GM19438 (cell line): Measurements from ENCODE around the gene SAXO1.

Experiments used
- ATAC-seq: cut with Tn5 transposase; IDR thresholded peaks from one replicate; pipeline ENCODE4 v1.9.1; 2021; ENCODE audit warnings: low read depth; ENCODE audit not compliant: unreplicated experiment

SAXO1 gene

GRCh38 chr9:19033015-19033414 is at the start of gene SAXO1:
SAXO1 (minus strand) TSS chr9:19033209; CDS start chr9:19032908, 301 bp downstream.
- ATAC-seq, result no peak

- ATAC-seq, result no peak
Measured at GRCh38 chr9:19074836-19075235, 41.8 kb upstream of the SAXO1 start.

DNA sequence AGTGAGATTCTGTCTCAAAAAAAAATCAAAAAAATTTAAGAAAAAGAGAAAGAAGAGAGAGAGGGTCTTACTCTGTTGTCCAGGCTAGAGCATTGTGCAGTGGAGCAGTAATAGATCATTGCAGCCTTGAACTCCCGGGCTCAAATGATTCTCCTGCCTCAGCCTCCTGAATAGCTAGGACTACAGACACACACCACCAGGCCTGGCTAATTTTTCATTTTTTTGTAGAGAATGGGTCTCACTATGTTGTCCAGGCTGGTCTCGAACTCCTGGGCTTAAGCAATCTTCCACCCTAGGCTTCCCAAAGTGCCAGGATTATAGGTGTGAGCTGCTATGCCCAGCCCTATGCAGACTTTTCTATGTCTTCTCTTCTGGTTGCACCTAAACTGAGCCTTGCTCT is 41.2 kb upstream of the SAXO1 start:
- no peak for ATAC-seq

DNA sequence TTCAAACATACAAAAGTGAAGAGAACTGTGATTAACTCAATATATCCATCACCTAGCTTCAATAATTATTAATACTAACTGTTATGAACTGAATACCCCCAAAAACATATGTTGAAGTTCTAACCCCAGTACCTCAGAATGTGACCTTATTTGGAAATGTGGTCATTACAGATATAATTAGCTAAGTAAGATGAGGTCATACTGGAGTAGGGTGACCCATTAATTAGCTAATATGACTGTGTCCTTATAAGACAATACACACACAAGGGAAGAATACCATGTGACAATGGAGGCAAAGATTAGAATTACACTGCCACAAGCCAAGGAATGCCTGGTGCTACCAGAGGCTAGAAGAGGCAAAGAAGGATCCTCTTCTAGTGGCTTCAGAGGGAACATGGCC is 24.0 kb upstream of the SAXO1 start:
- no peak for ATAC-seq

- ATAC-seq, result no peak
Measured at GRCh38 chr9:19050637-19051591, 17.9 kb upstream of the SAXO1 start.

- peak; percentile 1 for ATAC-seq
Measured at GRCh38 chr9:19049917-19050636, 17.1 kb upstream of the SAXO1 start.

DNA sequence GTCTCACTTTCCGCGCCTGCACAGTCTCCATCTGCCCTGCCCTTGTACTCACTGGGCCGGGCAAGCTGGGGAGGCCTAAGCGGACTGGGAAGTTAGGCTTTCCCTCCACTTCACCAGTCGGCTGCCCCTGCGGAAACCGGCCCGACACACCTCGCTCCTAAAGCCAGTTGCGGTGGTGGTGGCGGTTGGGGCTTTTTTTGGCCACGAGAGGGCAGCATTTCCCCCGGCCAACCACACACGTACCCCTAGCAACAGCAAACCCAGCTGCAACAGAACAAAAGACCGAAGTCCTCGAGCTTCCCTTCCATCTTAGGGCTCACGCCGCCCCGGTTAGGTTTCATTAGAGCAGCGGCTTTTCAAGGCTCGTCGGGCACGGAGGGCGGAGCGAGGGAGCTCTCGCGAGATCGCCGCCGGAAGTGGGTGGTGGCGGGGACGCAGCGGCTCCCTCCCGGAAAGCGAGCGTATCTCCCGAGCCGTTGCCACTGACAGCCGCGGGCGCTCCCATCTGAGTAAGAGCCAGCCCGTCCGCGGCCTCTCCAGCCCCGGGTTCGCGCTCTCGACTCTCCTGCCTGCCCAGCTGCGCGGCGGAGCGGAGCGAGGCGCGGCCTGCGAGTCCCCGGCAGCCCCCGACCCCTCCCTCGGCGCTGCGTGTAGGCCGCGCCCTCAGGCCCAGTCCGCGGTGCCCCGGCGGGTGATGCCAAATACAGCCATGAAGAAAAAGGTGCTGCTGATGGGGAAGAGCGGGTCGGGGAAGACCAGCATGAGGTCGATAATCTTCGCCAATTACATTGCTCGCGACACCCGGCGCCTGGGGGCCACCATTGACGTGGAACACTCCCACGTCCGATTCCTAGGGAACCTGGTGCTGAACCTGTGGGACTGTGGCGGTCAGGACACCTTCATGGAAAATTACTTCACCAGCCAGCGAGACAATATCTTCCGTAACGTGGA is 16.2 kb upstream of the SAXO1 start, which contains the start of gene RRAGA:
Gene RRAGA, plus strand, starts transcription at position 462 of the 951 bp plus-strand sequence. Its CDS starts 233 bp downstream, at position 695.
- ATAC-seq, result peak; percentile 85

DNA sequence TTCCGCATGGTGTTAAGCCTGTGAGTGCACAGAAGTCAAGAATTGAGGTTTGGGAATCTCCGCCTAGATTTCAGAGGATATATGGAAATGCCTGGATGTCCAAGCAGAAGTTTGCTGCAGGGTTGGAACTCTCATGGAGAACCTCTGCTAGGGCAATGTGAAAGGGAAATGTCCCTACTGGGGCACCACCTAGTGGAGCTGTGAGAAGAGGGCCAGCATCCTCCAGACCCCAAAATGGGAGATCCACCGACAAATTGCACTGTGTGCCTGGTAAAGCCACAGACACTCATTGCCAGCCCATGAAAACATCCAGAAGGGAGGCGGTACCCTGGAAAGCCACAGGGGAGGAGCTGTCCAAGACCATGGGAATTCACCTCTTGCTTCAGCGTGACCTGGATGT is 3.6 kb upstream of the SAXO1 start:
- no peak for ATAC-seq

DNA sequence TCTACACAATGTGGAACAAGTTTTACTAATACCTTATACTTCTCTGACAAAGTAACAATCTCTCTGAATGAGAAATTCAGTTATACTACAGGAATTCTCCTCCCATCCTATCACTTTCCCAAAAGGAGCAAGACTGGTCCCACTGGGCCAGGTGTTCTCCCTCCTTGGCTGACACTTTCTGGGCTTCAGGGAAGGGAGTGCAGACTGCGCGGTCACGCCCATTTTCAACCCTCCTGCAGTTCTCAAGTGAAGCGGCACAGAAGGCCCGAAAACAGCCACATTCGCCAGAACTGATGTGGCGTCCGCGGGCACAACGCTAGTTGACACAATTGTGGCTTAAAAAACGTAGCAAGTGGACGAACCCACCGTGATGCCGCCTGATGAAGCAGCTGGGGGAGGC is 603 bp downstream of the SAXO1 start:
- no peak for ATAC-seq

GRCh38 chr9:19030899-19031298 is 2.1 kb downstream of the SAXO1 start:
- no peak for ATAC-seq

DNA sequence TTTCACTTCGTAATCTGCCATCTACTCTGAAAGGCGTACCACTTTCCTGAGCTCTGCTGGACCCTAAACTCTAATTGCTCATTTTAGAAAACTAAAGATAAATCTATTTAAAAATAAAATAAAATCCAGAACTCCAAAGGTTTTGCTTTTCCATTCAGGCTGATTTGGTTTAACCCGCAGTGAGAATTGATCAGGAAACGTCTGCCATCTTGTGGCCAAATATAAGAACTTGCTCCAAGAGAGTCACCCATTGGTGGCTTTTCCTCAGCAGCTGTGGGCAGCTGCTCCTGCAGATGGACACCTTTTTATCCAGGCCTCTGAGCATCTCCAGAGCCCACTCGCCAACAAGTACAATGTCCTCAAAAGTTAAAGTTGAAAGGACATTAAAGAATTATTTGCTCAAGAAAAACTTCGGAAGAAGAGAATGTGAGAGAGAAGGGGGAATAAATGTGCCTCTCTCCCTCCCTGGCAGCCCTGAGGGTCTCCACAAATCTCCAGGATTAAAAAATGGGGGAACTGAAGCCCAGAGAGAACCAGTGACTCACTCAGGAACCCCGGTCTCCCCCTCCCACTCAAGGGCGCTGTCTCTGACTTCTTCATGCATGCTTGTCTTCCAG is 4.1 kb downstream of the SAXO1 start:
- ATAC-seq, result peak; percentile 62

DNA sequence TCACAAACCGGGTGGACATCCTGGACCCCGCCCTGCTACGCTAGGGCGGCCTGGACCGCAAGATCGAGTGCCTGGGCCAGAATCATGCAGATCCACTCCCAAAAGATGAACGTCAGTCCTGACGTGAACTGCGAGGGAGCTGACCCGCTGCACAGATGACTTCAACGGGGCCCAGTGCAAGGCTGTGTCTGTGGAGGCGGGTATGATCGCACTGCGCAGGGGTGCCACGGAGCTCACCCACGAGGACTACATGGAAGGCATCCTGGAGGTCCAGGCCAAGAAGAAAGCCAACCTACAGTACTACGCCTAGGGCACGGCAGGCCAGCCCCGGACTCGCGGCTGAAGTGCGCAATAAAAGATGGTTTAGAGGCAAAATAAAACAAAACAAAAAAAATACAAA is 5.2 kb downstream of the SAXO1 start:
- no peak for ATAC-seq

GRCh38 chr9:19026375-19026774 is 6.6 kb downstream of the SAXO1 start:
- no peak for ATAC-seq

DNA sequence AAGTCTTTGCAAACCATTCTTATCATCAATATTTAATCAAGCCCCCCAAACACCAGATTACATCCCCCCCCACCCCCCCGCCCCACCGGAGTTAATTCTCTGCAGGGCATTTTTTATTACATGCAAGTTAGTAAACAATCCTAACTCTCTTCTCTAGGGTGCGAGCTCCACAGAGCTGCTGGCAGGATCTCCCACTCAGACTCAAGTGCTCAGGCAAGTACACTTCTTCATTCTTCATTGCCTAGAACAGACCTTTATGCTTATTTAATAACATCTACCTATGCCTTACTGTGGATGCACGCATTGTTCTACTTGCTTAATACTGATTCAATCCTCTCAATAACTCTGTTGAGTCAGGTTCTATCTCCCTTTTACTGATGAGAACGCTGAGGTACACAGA is 9.9 kb downstream of the SAXO1 start:
- no peak for ATAC-seq

DNA sequence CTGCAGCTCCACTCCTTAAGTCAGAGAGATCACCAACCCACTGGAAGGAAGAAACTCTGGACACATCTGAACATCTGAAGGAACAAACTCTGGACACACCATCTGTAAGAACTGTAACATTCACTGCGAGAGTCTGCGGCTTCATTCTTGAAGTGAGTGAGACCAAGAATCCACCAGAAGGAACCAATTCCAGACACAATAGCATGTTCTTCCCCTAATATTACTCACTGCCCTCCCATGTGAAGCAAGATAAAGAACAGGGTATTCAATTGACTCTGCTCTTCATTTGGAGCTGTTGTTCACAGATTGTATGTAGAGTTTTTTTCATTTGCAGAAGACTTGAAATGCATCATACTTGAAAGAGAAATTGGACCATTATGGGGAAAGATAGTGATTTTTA is 10.8 kb downstream of the SAXO1 start:
- ATAC-seq, result peak; percentile 49

- ATAC-seq, result peak; percentile 28
Measured at GRCh38 chr9:19021649-19022048, 11.4 kb downstream of the SAXO1 start.

- ATAC-seq, result no peak
Measured at GRCh38 chr9:19020886-19021455, 12.0 kb downstream of the SAXO1 start.

- no peak for ATAC-seq
Measured at GRCh38 chr9:19018201-19018600, 14.8 kb downstream of the SAXO1 start.

DNA sequence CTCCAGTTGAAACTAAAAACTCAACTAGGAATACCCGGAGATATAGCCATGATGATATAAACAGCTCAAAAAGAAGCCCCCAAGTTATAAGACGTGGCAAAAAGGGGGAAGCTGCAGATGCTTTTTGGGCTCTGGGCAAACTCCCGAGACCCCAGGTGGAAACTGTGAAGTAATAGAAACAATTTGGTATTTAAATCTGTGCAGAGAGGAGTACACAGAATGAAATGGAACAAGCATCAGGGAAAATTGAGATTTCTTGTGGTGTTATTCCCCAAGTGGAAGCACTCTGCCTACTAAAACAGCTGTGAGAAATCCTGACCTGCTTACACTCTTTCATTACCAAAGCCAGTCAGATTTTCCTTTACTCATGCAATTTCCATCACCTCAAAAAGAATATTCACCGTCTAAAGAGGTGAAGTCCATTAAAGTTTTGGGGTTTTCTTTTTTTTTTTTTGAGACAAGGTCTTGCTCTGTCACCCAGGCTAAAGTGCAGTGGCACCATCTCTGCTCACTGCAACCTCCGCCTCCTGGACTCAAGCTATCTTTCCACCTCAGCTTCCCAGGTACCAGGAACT is 23.5 kb downstream of the SAXO1 start:
- no peak for ATAC-seq
